Neuronal stem cell (in vitro differentiated cells): ENCODE results near the gene ABCB11. TPM values are rescaled to one million over a fixed set of nuclear protein-coding genes. Genes with fewer than 3 reads are reported as not detected.

Experiments
- DNase-seq: peaks from one replicate; pipeline ENCODE4 v3.0.0-alpha.2; 2013; ENCODE audit warnings: low spot score
- H2AFZ ChIP-seq: one replicate; pipeline ENCODE4 v1.6.1; 2013; ENCODE audit warnings: mild to moderate bottlenecking, low read length, inconsistent platforms
- H2AK5ac ChIP-seq: 2 replicates; pipeline ENCODE4 v1.6.1; 2013; ENCODE audit warnings: low read depth, mild to moderate bottlenecking, inconsistent platforms, low read length, moderate library complexity, mixed read lengths
- H2BK120ac ChIP-seq: 2 replicates; pipeline ENCODE4 v1.6.1; 2013; ENCODE audit warnings: low read depth, mild to moderate bottlenecking, inconsistent platforms, low read length, moderate library complexity, mixed read lengths
- H2BK12ac ChIP-seq: one replicate; pipeline ENCODE4 v1.6.1; 2013; ENCODE audit warnings: low read length, inconsistent platforms
- H2BK15ac ChIP-seq: 2 replicates; pipeline ENCODE4 v1.6.1; 2013; ENCODE audit warnings: mild to moderate bottlenecking, low read length, inconsistent platforms, mixed read lengths
- H2BK5ac ChIP-seq: one replicate; pipeline ENCODE4 v1.6.1; 2013; ENCODE audit warnings: inconsistent platforms, mild to moderate bottlenecking, low read length, moderate library complexity
- H3K14ac ChIP-seq: one replicate; pipeline ENCODE4 v1.6.1; 2013; ENCODE audit warnings: low read length, inconsistent platforms
- H3K18ac ChIP-seq: 2 replicates; pipeline ENCODE4 v1.6.1; 2013; ENCODE audit warnings: low read length, inconsistent platforms
- H3K23ac ChIP-seq: 2 replicates; pipeline ENCODE4 v1.6.1; 2013; ENCODE audit warnings: low read depth, mild to moderate bottlenecking, mixed read lengths, low read length, inconsistent platforms; ENCODE audit not compliant: poor library complexity
- H3K27ac ChIP-seq: replicated peaks from 3 replicates; pipeline ENCODE4 v1.5.1; 2013; ENCODE audit warnings: low read length, inconsistent platforms
- H3K27me3 ChIP-seq, 3 experiments: 2 replicates each; pipeline ENCODE4 v1.6.1; 2013; ENCODE audit warnings: low read length in 3 of 3, mild to moderate bottlenecking in 2 of 3, inconsistent platforms in 1 of 3, low read depth in 1 of 3, mixed read lengths in 1 of 3, moderate library complexity in 1 of 3; ENCODE audit not compliant: control insufficient read depth in 3 of 3, insufficient read depth in 3 of 3
- H3K36me3 ChIP-seq, 2 donors: replicated peaks in 1 of 2; 2 replicates each; pipeline ENCODE4 v1.6.1; 2013; ENCODE audit warnings: low read length in 2 of 2; ENCODE audit not compliant: control insufficient read depth in 2 of 2, insufficient read depth in 2 of 2
- H3K4ac ChIP-seq: 2 replicates; pipeline ENCODE4 v1.6.1; 2013; ENCODE audit warnings: inconsistent platforms, mild to moderate bottlenecking, low read length, moderate library complexity
- H3K4me1 ChIP-seq, 2 donors: 1 replicate in 1 of 2; 2 replicates in 1 of 2; pipeline ENCODE4 v1.6.1; 2013; ENCODE audit warnings: low read length in 2 of 2, low read depth in 1 of 2; ENCODE audit not compliant: control insufficient read depth in 2 of 2, insufficient read depth in 1 of 2
- H3K4me2 ChIP-seq: one replicate; pipeline ENCODE4 v1.6.1; 2013; ENCODE audit warnings: mild to moderate bottlenecking, low read length, inconsistent platforms; ENCODE audit not compliant: insufficient read depth, poor library complexity, severe bottlenecking
- H3K4me3 ChIP-seq, 2 donors: 2 replicates each; pipeline ENCODE4 v1.5.1; 2013; ENCODE audit warnings: low read length in 2 of 2, mild to moderate bottlenecking in 2 of 2, inconsistent platforms in 1 of 2, moderate library complexity in 1 of 2
- H3K79me1 ChIP-seq: one replicate; pipeline ENCODE4 v1.6.1; 2013; ENCODE audit warnings: low read depth, mild to moderate bottlenecking, inconsistent platforms, low read length, moderate library complexity
- H3K9ac ChIP-seq: one replicate; pipeline ENCODE4 v1.6.1; 2013; ENCODE audit warnings: mild to moderate bottlenecking, low read depth, low read length, inconsistent platforms; ENCODE audit not compliant: poor library complexity
- H3K9me3 ChIP-seq, 2 donors: replicated peaks in 1 of 2; 2 replicates each; pipeline versions ENCODE3 to v1.6.1; 2013; ENCODE audit warnings: low read length in 2 of 2, mild to moderate bottlenecking in 2 of 2, inconsistent platforms in 1 of 2, low read depth in 1 of 2, mixed read lengths in 1 of 2, moderate library complexity in 1 of 2; ENCODE audit not compliant: control insufficient read depth in 2 of 2, insufficient read depth in 1 of 2
- H4K8ac ChIP-seq: one replicate; pipeline ENCODE4 v1.6.1; 2013; ENCODE audit warnings: low read depth, mild to moderate bottlenecking, inconsistent platforms, low read length, moderate library complexity
- H4K91ac ChIP-seq: one replicate; pipeline ENCODE4 v1.6.1; 2013; ENCODE audit warnings: low read length, low read depth, mild to moderate bottlenecking, inconsistent platforms; ENCODE audit not compliant: poor library complexity
- WGBS, 2 donors: extraction: QIAGEN DNeasy Blood & Tissue Kit; methylation state at CpG; one replicate each; pipeline ENCODE4 v1.1.7; 2013; ENCODE audit warnings: missing lambda C conversion rate in 2 of 2, mixed read lengths in 1 of 2; ENCODE audit not compliant: insufficient read length in 2 of 2, insufficient replicate concordance in 1 of 2; ENCODE audit errors: extremely low coverage in 2 of 2; 5-methylcytosine and 5-hydroxymethylcytosine counted together
- polyA plus RNA-seq, 2 experiments: library from polyadenylated mRNA; stranded (reverse); fragments of 200-250 nt; gene quantifications; one replicate each; pipeline ENCODE4 v1.2.3, GENCODE V29; 2013

ABCB11 gene
- polyA plus RNA-seq (2013, experiment 1 of 2), result 0.07 TPM
- polyA plus RNA-seq (2013, experiment 2 of 2), result 0.06 TPM

GRCh38 chr2:169031202-169031601 lies at the start of gene ABCB11:
ABCB11 (minus strand) TSS chr2:169031324; CDS start chr2:169018125, 13,199 bp downstream.
- Histone ChIP-seq H3K79me1 (no peaks in the 10 kb centered on the region), H3K9me3 (peaks cover 0 to 4% of the 10 kb centered on the region in 2 donors), H3K18ac (no peak within 1 kb of the TSS), H2BK12ac (no peak within 1 kb of the TSS), H2BK15ac (no peak within 1 kb of the TSS), H3K27me3 (peaks cover 0 to 13% (median 0%) of the 10 kb centered on the region in 3 experiments), H3K36me3 (no peaks in the 10 kb centered on the region), H3K14ac (no peak within 1 kb of the TSS), H3K4me1 (no peaks in the 10 kb centered on the region), H3K9ac (no peak within 1 kb of the TSS), H2AK5ac (no peak within 1 kb of the TSS), H2BK120ac (no peak within 1 kb of the TSS), H3K23ac (no peak within 1 kb of the TSS), H4K8ac (no peak within 1 kb of the TSS), H4K91ac (no peak within 1 kb of the TSS), H2AFZ (no peak within 1 kb of the TSS), H3K27ac (no peak within 1 kb of the TSS), H3K4me2 (no peak within 1 kb of the TSS), H3K4me3 (no peak within 1 kb of the TSS), H3K4ac (no peak within 1 kb of the TSS), H2BK5ac (no peak within 1 kb of the TSS)
- no peak for DNase-seq
- WGBS, 2 donors, result no CpG with 5 or more reads among the region's 3 CpGs

DNA sequence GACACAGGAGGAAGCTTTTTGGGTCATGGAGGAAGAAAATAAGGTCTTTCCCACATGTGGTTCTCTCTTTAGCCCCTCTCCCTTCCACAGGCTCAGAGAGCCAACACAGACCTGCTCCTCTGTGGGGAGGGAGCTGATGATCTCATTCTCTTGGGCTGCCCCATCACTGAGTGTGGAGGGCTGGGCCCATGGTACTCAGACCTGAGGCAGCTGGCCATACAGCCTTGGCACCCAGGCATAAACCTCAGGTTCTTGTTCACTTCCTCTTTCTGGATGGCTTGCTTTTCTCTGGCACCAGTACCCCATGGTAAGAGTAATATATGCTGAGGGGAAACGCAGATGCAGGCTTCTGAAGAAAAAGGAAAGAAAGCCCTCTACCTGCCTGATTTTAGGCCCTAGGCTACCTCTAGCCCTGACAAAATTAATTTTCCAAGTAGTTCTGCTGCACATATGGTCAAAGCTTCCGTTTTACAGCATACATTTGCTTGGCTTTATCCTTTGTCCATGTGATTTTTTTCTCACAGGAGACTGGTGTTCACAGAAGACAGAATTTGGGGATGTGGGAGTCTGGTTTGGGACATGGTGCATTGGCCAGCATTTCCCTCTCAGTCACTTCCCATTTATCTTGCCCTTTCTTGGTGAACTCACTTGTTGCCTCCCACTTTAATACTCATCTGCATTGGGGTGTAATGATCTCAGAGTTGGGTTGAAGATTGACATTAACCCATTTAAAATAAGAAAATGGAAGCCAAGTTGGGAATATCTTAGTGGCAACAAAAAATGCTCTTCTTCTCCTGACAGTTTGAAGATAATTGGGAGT lies 49.3 kb upstream of the ABCB11 start:
- Histone ChIP-seq H3K4me3 (no peak overlapping the region), H4K8ac (no peak overlapping the region), H2BK12ac (no peak overlapping the region), H3K27me3 (peaks cover 0 to 24% (median 0%) of the 10 kb centered on the region in 3 experiments), H3K18ac (no peak overlapping the region), H2AFZ (no peak overlapping the region), H2AK5ac (no peak overlapping the region), H3K9me3 (no peaks in the 10 kb centered on the region), H2BK5ac (no peak overlapping the region), H3K23ac (no peak overlapping the region), H3K4me1 (no peaks in the 10 kb centered on the region), H3K9ac (no peak overlapping the region), H4K91ac (no peak overlapping the region), H3K79me1 (no peaks in the 10 kb centered on the region), H3K14ac (no peak overlapping the region), H2BK120ac (no peak overlapping the region), H3K27ac (no peak overlapping the region), H2BK15ac (no peak overlapping the region), H3K36me3 (no peaks in the 10 kb centered on the region), H3K4ac (no peak overlapping the region), H3K4me2 (no peak overlapping the region)
- no peak for DNase-seq
- WGBS, 2 donors, result no CpG with 5 or more reads among the region's 2 CpGs

- Histone ChIP-seq H3K27me3 (peaks cover 0 to 24% (median 0%) of the 10 kb centered on the region in 3 experiments), H2BK5ac (no peak overlapping the region), H3K23ac (no peak overlapping the region), H2BK120ac (no peak overlapping the region), H3K4me3 (no peak overlapping the region), H2AFZ (no peak overlapping the region), H3K9ac (no peak overlapping the region), H3K9me3 (no peaks in the 10 kb centered on the region), H4K8ac (no peak overlapping the region), H3K18ac (no peak overlapping the region), H4K91ac (no peak overlapping the region), H3K27ac (no peak overlapping the region), H3K4me2 (no peak overlapping the region), H2BK15ac (no peak overlapping the region), H3K4ac (no peak overlapping the region), H3K14ac (no peak overlapping the region), H3K4me1 (no peaks in the 10 kb centered on the region), H2BK12ac (no peak overlapping the region), H2AK5ac (no peak overlapping the region), H3K79me1 (no peaks in the 10 kb centered on the region), H3K36me3 (no peaks in the 10 kb centered on the region)
- no CpG with 5 or more reads among the region's 2 CpGs for WGBS, 2 donors
- DNase-seq, result no peak
Measured at GRCh38 chr2:169077674-169078240, 46.6 kb upstream of the ABCB11 start.

GRCh38 chr2:169073963-169074751 lies 43.0 kb upstream of the ABCB11 start:
- no CpG with 5 or more reads among the region's 9 CpGs for WGBS, 2 donors
- Histone ChIP-seq H3K27ac (no peak overlapping the region), H2BK120ac (no peak overlapping the region)

More at GRCh38 chr2:169073963-169074751, 43.0 kb upstream of the ABCB11 start:
- Histone ChIP-seq H3K4ac (no peak overlapping the region), H3K4me2 (no peak overlapping the region), H3K14ac (no peak overlapping the region), H2BK5ac (no peak overlapping the region), H4K91ac (no peak overlapping the region), H3K4me3 (no peak overlapping the region), H3K23ac (no peak overlapping the region), H2BK15ac (no peak overlapping the region), H2AFZ (no peak overlapping the region), H4K8ac (no peak overlapping the region), H2BK12ac (no peak overlapping the region), H2AK5ac (no peak overlapping the region), H3K36me3 (no peaks in the 10 kb centered on the region), H3K4me1 (no peaks in the 10 kb centered on the region), H3K79me1 (no peaks in the 10 kb centered on the region), H3K9ac (no peak overlapping the region), H3K27me3 (peaks cover 0 to 7% (median 0%) of the 10 kb centered on the region in 3 experiments), H3K18ac (no peak overlapping the region), H3K9me3 (no peaks in the 10 kb centered on the region)
- DNase-seq, result no peak
